GM18867 (cell line): Measurements from ENCODE around the gene MKNK1.

Experiments
- ATAC-seq: cut with Tn5 transposase; IDR thresholded peaks from one replicate; pipeline ENCODE4 v1.9.1; 2021; ENCODE audit warnings: mild to moderate bottlenecking, moderate library complexity; ENCODE audit not compliant: unreplicated experiment

MKNK1 gene

DNA sequence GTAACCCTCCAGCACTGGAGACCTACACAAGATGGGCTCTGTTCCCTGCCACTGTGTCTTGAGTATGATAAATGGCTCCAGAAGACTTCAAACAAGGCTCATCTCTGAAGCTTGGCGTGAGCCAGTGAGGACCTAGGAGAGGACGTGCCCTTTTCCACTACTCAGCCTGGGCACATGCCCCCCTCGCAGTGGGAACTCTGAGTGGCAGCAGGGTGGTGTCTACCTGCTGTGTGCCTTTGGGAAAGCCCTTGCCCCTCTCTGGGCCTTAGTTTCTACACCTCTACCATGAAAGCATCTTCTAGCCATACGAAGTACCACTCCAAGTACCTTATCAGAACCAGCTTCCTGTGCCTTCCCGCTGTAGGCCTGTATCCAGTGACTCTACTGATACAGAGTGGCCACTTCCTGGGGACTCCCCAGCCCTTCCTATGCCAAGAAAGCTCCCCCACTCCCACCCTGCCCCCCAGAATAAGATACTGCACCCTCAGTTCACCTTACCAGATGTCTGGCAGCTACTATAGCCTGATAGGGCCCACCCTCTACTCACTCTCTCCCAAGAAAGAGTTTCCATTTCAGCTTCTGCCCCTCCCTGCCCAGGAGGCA lies 15.7 kb upstream of the MKNK1 start:
- ATAC-seq: no peak

DNA sequence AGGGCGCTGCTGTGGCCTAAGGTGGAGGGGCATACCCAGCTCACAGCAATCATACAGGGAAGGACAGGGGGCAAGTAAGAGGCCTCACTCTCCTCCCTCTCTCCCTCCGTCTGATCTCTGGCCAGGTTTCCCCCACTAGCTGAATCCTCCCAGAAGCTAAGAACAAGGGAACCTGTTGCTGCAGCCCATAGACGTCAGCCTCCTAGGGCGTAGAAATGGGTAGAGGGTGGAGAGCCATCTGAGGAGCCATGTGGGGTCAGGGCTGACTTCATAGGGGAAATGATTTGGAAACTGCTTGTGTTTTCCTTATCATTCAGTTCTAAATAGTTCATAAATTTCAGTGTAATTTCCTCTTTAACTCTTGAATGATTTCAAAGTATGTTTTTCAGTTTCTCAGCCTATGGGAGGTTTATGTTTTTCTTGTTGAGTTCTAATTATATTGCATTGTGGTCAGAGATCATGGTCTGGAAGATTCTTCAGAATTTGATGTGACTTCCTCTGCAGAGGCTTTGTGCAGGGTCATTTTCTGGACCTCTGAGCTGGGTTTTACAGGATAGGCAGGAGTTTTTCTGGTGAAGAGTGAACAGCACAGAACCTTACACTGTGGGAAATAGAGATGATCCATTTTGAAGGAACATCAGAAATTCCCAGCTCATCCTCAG lies 14.8 kb upstream of the MKNK1 start:
- no peak for ATAC-seq

DNA sequence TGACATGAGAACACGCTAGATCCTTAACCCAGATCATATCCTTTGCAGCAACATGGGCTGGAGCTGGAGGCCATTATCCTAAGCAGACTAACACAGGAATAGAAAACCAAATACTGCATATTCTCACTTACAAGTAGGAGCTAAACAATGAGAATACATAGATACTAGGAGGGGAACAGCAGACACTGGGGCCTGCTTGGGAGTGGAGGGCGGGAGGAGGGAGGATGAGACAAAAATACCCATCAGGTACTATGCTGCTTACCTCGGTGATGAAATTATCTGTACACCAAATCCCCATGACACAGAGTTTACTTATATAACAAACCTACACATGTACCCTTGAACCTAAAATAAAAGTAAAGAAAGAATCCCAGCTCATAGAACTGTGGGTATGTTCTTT lies 13.8 kb upstream of the MKNK1 start:
- ATAC-seq: no peak

DNA sequence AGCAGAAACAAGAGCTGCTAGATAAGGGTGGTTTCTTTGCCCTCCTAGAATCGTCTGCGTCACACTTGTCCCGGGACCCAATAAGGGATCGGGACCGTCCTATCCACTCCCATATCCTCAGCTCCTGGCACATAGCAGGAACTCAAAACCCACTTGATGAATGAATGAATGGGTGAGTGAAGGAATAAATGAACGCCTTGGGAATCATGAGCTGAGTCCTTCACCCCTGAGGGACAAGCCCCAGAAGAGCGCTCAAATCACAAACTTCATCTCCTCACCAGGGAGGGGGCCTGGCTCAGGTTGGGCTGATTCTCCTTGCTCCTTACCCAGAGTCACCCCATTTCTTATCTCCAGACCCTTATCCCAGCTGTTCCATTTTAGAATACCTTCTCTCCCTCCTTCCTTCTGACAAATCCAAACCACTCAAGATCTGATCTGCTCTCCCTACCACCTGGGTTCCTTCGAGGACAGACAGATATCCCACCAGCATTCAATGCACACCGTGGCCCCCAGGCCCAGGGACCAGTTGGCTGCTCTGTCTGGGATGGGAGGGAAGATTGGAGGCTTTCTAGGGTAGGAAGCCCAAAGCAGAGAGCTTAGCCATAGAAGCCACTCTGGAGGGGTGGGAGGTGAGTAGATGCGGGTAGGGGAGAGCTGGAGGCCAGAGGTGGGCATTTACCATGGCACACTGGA lies 13.2 kb upstream of the MKNK1 start:
- no peak for ATAC-seq

DNA sequence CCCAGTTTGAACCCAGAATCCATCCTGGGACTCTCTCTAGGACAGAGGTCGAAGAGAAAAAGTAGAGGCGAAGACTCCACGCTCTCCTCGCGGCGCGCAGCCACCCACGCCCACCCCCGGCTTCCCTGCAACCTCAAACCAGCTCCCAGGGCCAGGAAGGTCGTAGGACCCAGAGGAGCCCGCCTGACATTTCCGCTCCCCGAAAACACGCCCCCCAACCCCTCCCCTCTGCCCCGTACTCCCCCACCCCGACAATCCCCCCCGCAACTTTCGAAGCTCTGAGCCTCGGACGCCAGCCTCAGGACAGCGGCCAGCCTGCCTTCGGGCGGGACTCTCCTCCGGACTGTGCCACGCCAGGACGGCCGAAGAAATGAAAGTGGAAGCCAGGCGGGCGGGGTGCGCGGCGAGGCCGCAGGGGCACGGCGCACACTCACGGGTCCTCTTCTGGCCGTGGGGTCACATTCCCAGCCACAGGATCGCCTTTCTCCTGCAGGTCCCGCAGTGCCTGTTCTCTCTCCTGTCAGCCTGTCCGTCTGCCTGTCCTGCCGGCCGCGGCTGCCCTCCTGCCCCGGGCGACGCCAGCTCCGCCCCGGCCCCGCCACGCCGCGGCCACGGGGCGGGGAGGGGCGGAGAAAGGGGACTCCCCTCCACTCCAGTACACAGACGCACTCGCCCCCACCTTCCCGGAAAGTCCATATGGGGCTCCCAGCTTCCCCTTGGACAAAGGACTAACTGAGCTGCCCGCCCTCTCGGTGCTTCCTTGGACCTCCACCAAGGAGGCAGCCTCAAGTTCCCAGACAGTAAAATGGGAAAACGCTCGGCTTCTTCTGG lies 12.4 kb upstream of the MKNK1 start, which contains the start of gene MOB3C:
TSS of gene MOB3C (minus strand) at position 535 of the 831 bp plus-strand sequence. CDS start 3,490 bp downstream, outside the sequence.
- ATAC-seq: peak; percentile 77

DNA sequence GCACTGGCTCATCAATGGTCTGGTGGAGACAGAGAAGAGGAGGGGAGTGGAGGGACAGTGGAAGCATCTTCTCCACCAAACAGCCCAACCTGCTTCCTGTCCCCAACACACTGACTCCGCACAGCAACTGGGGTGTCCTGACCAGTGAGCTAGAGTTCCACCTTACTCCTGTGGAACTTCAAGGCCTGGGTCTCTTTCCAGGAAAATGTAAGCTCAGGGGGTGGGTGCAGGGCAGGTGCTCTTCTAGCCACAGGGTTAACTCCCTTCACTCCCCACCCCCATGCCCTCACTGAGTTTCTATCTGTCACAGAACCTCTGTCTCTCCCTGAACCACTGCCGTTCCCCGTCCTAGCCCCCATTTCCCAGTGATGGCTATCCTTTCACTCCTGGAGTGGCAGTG lies 11.7 kb upstream of the MKNK1 start:
- ATAC-seq: no peak

DNA sequence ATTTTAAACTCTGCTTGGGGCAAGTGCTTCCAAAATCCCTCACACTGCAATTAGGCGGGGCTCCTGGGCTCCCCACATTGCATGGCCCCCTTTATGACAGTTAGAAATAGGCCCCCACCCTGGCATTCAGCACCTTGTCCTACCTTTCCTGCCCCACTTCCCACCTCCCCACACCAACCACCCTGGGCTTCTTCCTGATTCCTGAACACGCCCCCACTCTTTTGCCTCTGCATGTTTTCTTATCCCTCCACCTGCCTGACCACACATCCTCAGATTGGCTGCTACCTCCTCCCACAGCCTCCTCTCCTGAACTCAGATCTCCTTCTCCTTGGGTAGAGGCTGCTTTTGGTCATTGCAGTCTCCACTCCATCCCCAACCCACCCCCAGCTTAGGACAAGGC lies 11.0 kb upstream of the MKNK1 start:
- no peak for ATAC-seq

DNA sequence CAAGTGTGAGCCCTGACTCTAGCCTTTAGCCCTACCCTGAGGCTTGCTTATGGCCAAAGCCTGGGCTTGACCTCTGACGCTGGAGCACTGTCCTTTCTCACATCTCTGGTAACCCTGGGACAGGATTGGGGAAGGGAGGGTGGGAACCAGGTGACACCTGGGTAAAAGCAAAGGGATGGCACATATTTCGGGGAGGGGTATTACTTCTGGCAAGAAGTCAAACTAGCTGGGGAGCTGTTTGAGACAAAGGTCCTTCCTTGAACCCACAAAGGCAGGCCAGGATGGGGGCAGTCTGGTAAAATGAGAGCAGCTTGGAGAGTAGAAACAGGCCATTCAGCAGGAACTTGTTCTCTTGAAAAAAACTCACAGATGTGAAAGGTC lies 10.5 kb upstream of the MKNK1 start:
- ATAC-seq: no peak

DNA sequence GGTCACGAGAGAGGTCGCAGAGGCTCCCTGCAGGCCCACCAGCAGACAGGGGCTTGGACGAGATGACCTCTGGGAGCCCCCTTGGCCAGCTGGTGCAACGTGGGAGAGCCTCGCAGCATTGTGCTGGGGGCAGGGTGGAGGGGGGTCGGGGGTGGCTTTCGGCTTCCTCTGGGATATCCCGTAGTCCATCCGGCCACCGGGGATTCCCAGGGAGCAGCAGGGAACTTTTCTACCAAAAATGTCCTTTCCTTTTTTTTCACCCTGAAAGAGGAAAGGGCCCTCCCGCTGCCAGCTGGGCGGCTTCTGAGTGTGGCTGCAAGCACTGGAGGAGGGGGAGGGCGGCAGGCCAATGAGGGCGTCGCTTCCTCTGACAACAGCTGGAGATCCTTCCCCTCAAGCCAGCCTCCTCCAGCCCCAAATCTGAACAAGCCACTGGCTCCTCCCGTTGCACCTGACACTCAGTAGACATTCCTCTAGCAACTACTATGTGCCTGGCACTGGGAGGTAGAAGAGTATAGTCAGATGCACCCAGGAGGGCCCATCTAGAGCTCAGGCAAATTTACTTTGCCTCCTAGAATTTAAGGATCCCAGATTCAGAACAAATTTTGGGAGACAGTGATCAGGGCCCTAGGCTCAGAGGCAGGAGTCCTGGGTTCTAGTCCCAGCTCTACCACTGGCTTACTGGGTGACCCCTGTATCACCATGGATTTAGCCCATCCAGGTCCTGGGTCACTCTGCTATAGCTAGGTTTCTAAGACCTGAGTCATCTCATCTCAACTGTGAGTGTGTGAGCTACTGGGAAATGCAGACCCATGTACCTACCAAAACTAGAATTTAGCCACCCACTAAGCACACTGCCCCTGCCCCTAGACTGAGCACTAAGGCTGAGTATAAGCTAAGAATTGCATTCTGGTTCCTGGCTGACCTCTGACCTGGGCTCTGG lies 9.9 kb upstream of the MKNK1 start:
- no peak for ATAC-seq

DNA sequence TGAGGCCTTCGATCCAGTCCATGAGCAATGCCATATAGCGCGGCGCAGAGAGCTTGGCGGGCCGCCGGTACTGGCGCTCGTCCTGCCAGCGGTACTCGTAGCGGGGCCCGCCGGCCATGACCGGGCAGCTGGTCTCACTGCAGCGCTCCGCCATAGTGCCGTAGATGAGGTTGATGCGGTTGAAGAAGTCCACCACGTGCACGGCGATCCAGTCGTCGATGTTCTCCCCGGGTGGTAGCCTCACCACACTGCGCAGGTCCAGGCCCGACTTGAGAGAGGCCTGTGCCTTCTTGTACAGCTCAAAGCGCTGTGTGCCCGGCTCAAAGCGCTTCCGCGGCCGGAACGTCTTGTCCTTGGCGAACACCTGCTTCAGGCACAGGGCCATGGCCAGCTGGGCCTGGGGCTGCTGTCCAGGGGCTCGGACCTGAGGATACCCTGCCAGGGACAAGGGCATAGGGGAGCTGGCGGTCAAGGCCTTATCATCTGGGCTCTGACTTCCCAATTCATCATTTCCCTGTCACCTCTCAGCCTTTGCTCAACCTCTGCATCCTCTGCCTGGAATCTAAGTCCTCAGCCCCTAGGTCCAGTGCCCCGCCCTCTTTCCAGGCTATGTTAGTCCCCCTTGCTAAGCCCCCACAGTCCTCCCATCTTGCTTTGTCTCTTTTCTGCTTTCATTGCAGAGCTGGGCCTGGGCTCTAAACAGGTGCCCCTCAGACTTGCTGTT lies 9.0 kb upstream of the MKNK1 start:
- ATAC-seq: no peak

DNA sequence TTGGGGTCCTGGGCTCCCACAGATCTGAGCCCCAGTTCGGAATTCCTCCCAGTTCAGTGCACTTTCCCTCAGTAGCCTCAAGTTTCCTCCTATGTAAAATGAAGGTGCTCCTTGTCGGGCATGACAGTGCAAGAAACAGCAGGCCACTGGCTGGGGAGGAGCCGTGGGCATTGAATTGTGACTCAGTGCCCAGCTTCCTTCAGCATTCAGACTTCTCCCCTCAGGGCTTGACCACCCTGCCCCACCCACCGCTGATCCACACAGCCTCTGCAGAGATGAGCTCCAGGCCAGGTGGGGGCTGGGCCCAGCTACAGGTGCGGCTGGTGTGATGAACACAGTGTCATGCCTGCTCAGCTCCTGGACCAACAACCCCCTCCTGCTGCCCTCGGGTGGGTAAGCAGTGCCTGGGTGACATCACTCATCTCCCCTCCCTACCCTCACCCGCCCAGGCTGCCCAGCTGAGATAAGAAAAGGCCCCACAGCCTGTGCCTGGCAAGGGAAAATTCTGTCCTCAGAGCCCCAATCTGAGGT lies 7.7 kb upstream of the MKNK1 start:
- no peak for ATAC-seq

DNA sequence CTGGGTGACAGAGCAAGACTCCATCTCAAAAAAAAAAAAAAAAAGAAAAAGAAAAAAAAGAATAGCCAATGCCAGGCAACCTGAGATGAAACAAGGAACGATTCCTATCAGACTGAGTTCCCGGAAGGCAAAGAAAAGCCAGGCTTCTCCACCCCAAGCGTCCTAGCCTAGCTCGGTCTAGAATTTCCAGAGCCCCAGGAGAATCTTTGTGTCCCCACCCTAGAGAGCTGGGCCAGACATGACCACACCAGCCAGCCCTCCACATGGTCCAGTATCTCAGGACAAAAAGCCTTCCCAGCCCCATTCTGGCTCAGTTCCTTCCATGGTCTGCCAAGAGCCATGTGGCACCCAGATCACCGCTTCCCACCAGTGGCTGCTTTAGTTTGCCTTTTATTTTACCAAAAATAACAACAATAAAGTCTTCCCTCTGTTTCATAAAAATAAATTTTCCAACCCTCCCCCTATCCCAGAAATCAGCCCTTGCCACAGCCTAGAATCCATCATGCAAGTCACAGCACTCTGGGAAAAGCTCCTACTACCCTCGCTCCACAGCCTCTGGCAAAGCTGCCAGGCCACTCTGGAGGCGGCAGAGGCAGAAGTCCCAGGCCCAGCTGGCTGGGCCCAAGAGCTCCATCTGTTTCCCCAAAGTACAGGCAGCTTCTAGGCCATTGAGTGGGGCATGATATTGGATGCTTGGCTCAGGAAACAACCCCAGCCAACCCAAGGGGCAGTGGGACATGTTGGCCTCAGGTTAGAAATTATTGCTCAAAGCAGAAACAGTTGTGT lies 3.5 kb upstream of the MKNK1 start:
- no peak for ATAC-seq

DNA sequence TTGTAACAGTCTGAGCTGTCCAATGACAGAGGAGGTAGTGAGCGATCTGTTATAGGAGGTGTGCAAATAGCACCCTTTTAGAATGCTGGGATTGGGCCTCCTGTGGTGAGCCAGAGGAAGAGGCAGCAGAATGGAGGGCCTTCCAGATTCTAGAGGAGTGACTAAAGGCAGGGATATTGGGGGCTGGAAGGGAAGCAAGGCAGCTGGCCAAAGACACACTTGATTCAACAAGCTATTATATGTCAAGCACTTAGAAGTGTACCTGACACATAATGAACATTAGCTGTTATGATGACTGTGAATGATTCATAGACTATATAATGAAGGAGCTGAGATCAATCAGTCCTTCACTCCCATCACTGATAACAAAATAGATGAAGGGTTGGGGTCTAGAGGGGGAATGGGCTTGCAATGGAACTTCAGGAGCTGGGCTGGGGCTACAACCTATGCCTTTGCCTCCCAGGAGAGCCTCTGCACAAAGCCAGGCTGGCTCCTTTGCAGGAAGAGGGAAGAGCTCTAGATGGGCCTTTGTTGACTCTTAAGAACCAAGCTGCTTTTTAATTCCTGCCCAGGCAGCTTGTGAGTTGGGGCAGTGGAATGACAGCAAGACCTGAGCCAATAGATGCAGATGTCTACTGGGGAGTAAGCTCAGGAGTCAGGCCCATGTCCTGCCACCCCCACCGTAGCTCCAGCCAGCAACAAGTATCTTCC lies 2.3 kb upstream of the MKNK1 start:
- no peak for ATAC-seq

DNA sequence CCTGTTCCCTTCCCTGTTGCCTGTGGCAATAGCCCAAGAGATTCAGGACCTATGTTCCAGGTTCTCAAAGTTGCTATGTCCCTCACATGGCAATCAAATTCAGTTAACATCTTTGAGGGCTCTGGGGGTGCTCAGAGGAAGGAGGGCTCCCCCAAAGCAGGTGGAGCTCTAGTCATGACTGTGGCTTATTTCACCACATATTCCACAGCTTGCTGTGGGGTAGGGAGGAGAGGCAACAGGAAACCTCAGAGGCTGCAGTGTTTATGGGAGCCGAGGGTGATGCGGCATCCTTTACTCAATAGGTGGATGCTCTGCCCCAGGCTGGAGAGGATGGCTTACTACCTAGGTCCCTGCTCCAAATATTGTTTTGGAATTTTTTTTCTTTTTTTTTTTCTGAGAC lies 1.2 kb upstream of the MKNK1 start:
- ATAC-seq: no peak

DNA sequence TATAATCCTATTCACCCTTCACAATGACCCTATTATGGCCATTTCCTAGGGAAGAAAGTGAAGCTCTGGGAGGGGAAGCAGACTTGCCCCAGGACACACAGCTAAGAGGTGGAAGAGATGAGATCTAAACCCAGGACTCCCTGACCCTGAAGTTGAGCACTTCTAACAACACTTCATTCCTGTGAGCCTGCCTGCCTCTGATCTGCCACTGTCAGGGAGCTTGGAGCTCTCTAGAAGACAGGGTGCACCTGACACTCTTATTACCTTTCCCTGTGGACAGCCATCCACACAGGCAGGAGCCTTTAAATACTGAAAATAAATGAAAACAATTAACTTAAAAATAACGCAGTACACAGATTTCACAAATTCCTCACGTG lies 599 bp downstream of the MKNK1 start:
- ATAC-seq: no peak

DNA sequence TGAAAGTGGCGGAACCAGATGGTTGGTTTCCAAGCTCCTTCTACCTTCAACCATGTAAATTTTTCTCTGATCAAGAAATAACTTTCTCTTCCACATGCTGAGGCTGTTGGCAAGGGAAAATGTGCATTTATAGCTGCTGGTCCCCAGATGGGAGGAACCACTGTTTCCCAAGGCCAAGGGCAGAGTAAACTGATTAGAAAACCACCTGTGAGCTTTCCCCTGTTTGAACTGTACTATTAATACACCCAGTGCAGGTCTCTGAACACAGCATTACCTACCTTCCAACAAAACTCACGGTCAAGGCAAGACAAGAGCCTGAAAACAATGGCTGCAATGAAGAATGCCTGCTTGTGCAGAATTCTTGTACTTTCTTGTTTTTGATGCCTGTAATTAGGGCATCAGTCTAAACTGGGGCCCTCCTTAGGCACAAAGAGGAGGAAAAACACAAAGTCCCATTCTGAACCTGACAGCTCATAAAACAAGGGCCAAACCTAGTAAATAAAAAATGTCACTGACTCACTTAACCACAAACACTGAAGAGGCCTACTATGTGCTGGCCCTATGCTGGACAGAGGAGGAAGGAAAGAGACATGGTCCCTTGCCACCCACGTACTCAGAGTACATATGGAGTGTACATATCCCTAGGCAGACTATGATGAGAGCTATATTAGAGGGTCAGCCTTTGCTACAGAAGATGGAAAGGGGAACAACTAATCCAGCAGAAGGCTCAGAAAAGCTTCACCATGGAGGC lies 2.6 kb downstream of the MKNK1 start:
- no peak for ATAC-seq
